Activated CD8-positive, alpha-beta memory T cell treated with anti-CD3 and anti-CD28 coated beads for 24 hours (primary cell): Measurements from ENCODE around the gene VDAC2.
"Not testable (repeated sequence)": the region's sequence is repeated elsewhere in the genome, so short reads cannot be mapped to it uniquely, and the experiment has no call there.

Source experiments
- DNase-seq: peaks from one replicate; pipeline ENCODE4 v3.0.0-alpha.2; 2020

The VDAC2 gene, protein sequence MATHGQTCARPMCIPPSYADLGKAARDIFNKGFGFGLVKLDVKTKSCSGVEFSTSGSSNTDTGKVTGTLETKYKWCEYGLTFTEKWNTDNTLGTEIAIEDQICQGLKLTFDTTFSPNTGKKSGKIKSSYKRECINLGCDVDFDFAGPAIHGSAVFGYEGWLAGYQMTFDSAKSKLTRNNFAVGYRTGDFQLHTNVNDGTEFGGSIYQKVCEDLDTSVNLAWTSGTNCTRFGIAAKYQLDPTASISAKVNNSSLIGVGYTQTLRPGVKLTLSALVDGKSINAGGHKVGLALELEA

DNA sequence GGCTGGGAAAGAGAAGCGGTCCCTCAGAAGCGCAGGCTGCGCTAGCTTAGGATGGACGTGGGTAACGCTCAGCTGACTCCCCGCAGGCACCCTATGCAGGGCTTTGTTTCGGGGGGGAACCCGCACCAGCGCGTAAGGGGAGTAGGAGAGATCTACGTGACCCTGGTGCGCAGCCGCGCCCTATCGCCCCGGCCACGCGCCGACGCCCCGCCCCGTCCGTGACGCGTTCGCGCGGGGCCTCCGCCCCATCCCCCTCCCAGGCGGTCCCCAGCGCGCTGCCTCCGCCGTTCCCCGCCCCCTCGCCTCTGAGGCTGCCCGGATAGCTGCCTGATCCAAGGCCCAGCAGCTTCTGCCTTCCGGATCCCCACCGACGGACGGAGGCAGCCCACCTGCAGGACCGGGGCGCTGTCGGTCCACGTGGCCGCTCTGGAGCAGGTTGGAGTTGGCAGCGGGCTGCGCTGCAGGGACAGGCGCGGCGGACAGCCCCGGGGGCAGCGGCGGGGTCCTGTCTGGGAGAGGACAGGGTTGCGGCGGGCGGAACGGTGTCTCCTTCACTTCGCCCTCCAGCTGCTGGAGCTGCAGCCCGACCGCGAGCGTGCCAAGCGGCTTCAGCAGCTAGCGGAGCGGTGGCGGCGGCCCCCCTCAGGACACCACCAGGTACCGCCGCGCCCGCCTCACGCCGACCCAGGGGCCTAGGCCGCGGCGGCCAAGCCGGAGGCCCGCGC lies at the start of gene VDAC2:
Gene VDAC2, plus strand, starts transcription at position 515 of the 725 bp plus-strand sequence. CDS start 363 bp downstream, outside the sequence.
- peak; percentile 100 for DNase-seq

DNA sequence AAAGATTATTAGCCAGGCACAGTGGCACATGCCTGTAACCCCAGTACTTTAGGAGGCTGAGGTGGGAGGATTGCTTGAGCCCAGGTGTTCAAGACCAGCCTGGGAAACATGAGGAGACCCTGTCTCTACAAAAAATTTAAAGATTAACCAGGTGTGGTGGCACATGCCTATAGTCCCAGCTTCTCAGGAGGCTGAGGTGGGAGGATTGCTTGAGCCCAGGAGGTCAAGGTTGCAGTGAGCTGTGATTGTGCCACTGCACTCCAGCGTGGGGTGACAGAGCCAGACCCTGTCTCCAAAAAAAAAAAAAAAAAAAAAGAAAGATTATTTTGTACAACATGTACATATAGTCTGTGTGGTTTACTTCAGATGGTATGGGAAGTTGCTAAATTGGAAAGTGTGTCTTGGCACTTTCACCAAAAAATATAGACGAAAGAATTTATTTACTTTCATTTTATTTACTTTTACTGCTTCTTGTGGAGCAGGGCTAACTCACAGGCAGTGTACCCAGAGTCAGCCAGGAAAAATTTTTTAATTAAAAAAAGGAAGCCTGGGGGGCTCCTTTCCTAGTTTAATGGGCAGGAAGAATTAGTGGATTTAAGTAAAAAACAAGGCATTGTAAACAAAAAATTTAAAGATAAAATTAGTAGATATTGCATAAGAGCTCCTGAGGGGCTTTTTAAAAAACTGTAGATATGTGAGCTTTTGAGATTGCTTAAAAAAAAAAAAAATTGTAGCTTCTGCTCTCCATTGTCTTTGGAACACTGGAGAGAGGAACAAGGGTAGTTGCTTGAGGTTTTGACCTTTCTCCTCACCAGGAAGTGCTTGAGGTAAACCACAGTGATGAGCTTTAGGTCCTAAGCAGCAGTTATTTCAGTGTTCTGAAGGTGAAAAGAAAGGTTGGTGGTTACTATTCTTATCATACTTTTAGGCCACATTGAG lies 44.6 kb upstream of the VDAC2 start:
- no peak for DNase-seq

DNA sequence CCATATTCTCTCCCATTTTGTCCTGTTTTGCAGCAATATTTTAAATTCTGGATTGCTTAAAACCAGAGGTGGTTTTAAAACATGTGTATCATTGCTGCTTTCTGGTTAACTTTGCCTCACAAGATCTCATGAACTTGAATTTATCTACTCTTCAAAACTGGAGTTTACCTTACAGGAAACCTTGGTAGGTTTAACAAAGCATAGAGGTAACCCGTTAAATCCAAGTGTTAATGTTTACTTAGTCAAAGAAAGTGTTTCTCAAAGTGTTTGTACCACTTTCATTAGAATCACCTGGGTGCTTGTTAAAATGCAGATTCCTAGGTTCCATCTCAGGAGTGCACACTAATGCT lies 44.0 kb upstream of the VDAC2 start:
- DNase-seq, result no peak

DNA sequence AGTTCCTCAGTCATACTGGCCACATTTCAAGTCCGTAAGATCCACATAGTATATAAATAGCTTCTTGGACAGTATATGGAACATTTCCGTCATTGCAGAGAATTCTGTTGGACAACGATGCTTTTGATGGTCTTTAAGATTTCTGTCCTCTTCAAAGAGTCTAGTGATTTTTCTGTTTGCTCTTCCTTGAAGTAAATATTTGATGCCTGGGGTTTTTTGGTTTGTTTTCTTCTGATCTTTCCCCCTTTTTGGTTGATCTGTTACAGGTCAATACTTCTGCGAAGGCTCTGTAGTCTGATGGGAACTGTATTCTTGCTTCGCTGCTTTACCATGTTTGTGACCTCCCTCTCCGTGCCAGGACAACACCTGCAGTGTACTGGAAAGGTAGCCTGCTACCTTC lies 42.3 kb upstream of the VDAC2 start:
- DNase-seq, result no peak

DNA sequence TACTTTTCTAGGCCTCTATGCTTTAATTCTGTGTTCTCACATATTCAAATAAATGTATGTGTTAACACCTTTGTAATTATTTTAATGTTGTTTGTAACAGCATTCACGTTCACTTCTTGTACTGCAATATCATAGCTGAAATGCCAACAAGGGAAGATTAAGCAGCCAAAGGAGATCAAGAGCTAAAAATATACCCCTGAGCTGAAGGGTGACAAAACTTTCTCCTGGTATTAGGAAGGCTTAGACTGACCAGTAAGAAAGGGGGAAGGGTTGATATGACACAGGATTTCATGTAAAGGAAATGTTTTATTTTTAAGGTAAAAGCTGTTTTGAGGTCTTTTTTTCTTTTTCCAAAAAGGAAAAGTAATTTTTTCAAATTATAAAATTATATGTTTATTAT lies 40.4 kb upstream of the VDAC2 start:
- DNase-seq, result no peak

DNA sequence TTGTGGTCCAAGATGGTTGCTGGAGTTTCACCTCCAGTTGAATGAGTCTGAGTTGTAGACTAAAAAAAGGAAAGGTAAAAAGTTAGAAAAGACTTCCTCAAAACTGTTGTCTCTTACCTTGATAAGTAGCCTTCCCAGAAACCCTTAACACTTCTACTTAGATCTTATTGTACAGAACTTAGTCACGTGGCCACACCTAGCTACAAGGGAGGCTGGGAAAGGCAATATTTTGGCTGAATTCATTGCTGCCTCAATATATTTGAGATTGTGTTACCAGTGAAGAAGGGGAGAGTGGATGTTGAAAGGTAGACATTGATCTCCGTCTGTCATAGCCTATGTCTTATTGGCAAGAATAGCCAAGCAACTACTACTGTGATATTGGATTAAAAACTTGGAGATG lies 35.5 kb upstream of the VDAC2 start:
- no peak for DNase-seq

DNA sequence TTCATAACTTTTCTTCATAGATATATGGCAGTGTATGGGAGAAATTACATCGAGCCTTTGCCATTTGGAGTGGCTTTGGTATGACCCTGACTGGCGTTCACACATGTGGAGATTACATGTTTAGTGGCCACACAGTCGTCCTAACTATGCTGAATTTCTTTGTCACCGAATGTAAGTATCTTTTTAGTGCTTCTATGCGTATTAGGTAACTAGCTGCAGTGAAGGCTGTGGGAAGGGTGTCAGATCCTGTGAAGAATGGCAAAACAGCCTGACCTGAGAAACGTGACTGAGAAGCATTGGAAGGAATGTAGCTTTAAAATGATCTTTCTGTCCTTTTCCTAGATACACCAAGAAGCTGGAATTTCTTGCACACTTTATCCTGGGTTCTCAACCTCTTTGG lies 34.5 kb upstream of the VDAC2 start:
- DNase-seq, result peak; percentile 38

DNA sequence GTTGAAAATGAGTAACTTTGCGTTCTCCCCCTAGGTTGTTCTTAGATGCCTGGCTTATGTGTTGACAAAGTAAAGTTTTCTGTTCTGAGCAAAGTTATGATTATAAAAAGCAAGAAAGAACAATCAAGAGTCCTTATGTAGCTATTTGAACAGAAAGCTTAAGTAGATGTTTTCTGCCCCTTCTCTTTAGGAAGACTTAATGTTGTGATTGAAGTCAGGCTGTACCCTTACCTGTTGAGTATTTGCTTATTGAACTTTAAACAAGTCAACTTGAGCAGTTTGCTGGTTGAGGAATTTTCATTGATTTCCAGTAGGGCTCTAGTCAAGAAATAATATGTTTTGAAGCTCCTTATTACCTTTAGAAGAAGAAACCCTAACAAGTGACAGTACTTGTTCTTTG lies 33.9 kb upstream of the VDAC2 start:
- DNase-seq, result no peak

DNA sequence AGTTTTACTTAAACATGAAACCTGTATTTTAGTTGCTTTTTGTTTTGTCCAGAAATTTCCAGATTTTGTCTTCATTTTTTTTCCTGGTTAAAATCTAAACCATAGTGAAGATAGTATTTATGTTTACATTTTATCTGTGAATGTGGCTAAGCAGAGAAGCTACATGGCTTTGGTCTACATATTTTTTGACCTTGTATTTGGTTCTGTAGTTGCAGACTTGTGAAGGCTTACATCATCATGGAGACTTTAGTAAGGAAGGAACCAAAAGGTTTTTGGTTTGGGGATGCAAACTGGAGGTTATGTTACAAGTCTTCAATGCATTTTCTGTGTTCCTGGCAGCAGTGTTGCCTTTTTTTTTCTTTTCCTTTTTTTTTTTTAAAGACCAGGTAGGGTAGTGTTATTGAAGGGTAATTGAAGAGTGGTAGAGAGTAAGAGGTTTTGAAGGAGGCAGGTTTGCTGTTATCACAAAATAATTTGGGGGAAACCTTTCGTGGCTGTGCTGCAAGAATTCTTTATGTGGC lies 30.9 kb upstream of the VDAC2 start:
- no peak for DNase-seq

DNA sequence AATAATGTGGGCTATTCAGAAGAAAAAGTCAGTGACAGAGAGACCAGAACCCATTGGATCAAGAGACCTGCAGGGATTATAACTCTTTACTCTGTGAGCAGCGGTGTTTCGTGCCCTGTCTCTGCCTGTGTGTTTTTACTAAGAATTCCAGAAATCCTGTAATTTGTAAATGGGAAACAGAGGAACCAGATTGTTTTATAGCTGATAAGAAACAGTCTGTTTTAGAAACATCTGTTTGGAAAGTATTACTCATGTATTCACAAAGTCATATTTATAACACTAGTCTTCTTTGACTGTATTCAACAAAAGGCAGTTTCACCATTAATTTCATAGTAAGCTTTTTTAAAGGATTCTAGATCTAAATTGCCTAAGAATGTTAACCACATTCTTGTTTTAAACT lies 30.0 kb upstream of the VDAC2 start:
- DNase-seq, result no peak

DNA sequence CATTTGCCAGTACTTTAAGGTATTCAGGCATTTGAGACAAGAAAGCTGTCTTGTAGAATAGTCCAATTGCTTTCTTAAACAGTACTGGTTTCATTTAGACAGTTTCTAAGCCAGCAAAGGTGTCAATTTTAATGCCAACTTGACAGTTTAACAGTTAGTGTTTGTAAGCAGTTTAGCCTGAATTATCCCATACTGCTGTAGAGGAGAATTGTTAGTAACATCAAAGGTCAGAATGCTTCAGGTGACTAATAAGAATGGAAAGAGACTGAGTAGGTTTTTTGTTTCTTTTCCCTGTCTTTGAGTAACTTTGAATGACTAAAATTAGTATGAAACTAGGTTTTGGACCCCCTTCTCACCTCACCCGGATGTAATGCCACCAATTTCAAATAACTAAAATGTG lies 29.5 kb upstream of the VDAC2 start:
- no peak for DNase-seq

DNA sequence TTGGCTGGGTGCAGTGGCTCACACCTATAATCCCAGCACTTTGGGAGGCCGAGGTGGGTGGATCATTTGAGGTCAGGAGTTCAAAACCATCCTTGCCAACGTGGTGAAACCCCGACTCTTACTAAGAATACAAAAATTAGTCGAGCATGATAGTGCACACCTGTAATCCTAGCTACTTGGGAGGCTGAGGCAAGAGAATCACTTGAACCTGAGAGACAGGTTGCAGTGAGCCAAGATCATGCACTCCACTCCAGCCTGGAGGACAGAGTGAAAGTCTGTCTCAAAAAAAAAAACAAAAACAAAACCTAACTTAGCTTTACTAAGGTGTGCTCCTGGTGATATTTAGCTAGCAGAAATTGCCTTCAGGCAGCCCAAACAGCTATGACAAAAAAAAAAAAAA lies 24.3 kb upstream of the VDAC2 start:
- no peak for DNase-seq

DNA sequence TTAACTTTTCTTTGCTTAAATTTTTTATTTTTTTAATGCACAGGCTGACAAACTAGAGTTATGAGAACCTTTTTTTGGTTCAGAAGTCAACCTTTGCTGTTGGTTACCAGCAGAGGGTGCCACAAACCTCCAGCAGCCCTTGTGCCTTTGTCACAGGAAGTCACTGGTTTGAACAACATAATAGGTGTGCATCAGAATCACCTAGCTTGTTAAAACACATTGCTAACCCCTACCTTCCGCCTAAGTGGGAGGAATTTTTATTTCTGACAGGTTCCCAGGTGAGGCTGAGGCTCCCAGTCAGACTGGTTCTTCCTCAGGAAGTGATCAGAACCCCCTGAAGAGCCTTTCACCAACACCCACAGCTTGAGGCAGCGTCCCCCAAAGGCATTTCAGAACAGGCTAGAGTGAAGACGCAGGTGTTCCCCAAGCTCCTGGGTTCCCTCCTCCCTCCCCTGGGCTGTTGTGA lies 22.6 kb upstream of the VDAC2 start:
- DNase-seq, result peak; percentile 77

DNA sequence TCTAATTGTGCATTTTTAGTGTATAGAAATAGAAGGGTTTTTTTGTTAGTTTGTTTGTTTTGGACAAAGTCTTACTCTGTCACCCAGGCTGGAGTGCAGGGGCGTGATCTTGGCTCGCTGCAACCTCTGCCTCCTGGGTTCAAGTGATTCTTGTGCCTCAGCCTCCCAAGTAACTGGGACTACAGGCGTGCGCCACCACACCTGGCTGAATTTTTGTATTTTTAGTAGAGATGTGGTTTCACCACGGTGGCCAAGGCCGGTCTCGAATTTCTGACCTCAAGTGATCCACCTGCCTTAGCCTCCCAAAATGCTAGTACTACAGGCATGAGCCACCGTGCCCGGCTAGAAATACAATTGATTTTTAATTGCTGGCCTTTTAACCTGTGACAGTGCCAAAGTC lies 22.1 kb upstream of the VDAC2 start:
- DNase-seq, result not testable (repeated sequence)

DNA sequence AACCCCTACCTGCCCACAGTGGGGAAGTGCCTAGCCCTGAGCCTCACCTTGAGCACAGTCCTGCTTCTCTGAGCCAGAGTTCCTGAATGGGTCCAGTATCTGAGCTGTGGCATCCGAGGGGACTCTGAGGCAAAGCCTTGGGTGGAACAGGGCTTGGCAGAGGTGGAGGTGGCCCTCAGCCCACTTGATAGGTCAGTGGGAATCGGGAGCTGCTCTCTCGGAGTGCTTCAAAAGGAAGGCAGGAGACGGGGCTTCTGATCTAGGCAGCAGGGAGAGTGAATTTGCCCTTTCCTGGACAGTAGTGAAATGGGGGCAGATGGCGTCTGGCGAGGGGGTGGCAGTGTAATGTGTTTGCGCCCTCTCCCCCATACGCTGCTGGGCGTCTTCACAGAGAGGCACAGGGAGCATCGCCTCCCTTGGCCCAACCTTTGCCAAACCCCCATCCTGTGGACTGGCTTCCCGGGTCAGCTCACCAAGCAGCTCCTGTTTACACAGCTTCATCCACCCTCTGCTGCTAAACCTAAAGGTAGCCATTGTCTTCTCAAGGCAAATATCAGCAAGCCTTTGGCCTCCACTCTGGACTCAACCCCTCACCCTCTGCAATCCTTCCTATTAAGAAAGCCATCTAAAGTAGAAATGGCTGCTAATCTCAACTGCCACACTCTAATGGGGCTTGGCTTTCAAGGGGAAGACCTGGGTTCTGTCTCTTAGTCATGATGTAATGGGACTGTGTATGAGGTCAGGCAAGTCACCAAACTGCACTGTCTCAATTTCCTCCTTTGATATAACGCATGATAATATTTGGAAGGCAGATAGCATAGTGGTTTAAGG lies 21.1 kb upstream of the VDAC2 start:
- DNase-seq, result peak; percentile 40

DNA sequence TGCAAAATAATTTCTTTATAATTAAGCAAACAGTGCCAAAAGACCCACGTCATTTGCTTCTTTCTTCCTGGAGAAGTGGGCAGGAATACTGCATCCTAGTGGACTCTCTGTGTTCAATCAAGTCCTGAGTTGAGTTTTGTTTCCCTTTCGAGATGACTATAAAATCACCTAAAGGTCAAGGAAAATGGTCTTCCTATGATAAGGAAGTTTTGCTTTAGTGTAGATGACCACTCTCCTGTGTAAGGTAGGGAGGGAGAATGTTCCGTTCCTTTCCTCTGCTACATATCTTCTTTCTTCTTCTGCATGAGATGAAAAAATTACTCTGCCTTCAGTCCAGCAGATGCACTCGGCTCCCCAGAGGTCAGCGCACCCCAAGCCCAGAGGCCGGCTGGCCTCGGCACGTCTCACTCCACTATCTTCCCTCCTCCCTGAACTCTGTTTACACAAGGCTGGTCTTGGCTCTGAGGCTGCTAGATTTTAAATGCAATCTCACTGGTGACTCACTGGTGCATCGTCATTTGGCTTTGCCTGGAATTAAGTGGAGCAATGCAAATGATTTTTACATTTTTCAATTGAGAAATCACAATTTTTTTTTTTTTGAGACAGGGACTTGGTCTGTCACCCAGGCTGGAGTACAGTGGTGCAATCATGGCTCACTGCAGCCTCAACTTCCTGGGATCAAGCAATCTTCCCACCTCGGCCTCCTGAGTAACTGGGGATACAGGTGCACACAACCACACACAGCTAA lies 18.6 kb upstream of the VDAC2 start:
- DNase-seq, result no peak

DNA sequence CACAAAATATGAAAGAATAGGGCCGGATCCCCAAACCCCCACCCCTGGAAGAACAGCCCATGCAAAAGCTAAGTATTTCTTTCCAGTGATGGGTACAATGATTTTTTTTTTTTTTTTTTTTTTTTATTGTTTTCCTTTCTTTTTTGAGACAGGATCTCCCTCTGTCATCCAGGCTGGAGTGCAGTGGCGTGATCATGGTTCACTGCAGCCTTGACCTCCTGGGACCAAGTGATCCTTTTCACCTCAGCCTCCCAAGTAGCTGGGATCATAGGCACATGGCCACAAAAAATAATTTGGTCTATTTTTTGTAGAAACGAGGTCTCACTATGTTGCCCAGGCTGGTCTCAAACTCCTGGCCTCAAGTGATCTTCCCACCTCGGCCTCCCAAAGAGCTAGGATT lies 16.0 kb upstream of the VDAC2 start:
- peak; percentile 5 for DNase-seq

DNA sequence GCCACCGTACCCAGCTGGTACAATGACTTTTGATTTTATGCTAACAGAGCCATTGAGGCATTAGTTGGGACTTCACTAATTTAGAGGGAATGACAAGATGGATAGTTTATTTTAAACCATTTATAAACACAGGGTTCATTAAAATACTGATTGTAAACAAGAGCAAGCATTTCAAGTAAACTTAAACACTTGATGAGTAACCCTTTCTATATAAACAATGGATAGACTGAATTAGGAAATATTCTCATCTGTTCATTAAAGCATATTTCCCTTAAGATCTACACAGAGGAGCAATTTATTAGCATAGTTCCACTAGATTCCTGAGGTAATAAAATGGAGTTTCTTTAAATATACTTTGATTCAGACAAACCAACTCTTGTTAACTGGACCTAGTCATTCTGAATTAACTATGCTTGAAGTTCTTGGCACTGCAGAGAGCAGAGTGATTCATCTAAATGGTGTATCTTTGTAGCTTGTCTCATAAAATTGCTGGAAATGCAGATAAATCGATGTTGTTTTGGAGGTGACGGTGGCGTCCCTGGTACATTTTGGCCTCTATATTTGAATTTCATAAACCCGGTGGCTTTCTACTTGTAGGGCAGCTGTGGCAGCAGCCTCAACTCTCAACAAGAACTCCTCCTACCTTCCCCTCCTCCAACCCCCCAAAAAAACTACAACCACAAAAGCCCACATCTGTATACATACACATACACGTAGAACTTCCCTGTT lies 15.4 kb upstream of the VDAC2 start:
- DNase-seq, result no peak

DNA sequence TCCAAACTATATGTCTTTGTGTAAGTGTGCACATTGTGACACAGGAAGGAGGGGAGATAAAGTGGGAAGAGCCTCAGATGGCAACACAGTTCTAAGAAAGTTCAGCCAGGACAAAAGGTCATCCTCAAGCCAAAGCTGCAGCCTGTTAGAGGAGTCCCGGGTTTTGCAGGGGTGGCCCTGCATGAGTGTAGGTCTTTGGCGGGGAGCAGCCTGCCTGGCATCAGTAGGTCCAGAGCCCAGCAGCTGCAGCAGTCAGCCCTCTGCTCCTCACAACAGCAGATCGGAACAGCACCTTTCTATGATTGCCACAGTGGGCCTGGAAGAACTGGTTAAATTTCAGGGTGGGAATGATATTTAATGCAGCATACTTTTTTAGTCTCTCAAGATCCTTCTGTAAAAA lies 13.5 kb upstream of the VDAC2 start:
- no peak for DNase-seq

DNA sequence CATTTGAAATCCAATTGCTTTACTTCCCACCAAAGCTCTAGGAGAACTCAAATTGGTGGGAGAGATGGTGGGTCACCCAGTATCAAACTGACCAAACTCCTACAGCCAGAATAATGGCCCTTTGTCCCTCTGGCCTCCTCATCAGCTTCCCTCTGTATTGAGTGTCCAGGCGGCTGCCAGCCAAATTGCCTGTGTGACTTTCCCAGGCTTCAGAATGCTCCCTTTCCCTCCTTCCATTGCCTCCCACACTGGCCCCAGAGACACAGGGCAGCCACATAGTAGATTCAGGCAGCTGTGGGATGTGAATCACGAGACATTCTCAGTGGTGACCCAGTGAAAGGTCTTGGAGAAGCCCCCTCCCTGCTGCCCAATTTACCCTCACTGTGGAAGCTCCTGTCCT lies 12.7 kb upstream of the VDAC2 start:
- no peak for DNase-seq

DNA sequence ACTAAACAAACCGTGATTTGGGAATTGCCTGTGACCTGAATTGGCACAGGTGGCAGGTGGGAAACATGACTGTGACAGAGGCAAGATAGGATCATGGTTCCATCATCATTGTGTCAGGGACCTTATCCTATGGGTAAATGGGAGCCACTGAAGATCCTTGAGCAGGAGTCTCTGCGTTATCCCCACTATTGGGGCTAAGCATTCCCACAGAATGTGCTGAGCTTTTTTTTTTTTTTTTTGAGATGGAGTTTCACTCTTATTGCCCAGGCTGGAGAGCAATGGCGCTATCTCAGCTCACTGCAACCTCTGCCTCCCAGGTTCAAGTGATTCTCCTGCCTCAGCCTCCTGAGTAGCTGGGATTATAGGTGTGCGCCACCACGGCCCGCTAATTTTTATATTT lies 10.6 kb upstream of the VDAC2 start:
- DNase-seq, result not testable (repeated sequence)
